Activated CD8-positive, alpha-beta T cell treated with anti-CD3 and anti-CD28 coated beads, Interleukin-2, amount 10 ng/mL, durations not matched to agents 7 days and 5 days (primary cell): ENCODE measurements around the gene RABGAP1. TPM values are rescaled to one million over a fixed set of nuclear protein-coding genes. Genes with fewer than 3 reads are reported as not detected.

Experiments
- ATAC-seq: fragments of 150-1000 bp; cut with Tn5 transposase; one replicate; pipeline ENCODE4 v1.10.0; 2021; ENCODE audit warnings: moderate library complexity
- CTCF ChIA-PET: fragments of 350-600 bp; sonication (Branson Sonifier 250); formaldehyde crosslinking; loops from one replicate; lab custom pipeline; 2021; ENCODE audit warnings: antibody characterized with exemption; lab: Charles Lee
- POLR2A ChIA-PET: fragments of 350-600 bp; sonication (Branson Sonifier 250); formaldehyde crosslinking; loops from one replicate; lab custom pipeline; 2021; ENCODE audit warnings: antibody characterized with exemption; lab: Charles Lee
- DNase-seq: peaks from one replicate; pipeline ENCODE4 v3.0.0-alpha.2; 2020
- H3K27ac Mint-ChIP-seq: one replicate; pipeline ENCODE4 v1.8.0; 2021; ENCODE audit warnings: mild to moderate bottlenecking, mixed read lengths
- H3K27me3 Mint-ChIP-seq: one replicate; pipeline ENCODE4 v1.8.0; 2021; ENCODE audit warnings: low read depth, mixed read lengths
- H3K36me3 Mint-ChIP-seq: one replicate; pipeline ENCODE4 v1.8.0; 2021; ENCODE audit warnings: low read depth, mixed read lengths
- H3K4me1 Mint-ChIP-seq: one replicate; pipeline ENCODE4 v1.8.0; 2021; ENCODE audit warnings: low read depth, mixed read lengths
- H3K4me3 Mint-ChIP-seq: one replicate; pipeline ENCODE4 v1.8.0; 2021; ENCODE audit warnings: mild to moderate bottlenecking, mixed read lengths
- H3K9me3 Mint-ChIP-seq: one replicate; pipeline ENCODE4 v1.8.0; 2022; ENCODE audit warnings: mixed read lengths; ENCODE audit not compliant: insufficient read depth
- total RNA-seq, 2 experiments: library from RNA; stranded (reverse); gene quantifications; one replicate each; pipeline ENCODE4 v1.2.3, GENCODE V29; 2021

The RABGAP1 gene
- total RNA-seq, 2 experiments from 2014 or later = 27.8 to 28.0 TPM

DNA sequence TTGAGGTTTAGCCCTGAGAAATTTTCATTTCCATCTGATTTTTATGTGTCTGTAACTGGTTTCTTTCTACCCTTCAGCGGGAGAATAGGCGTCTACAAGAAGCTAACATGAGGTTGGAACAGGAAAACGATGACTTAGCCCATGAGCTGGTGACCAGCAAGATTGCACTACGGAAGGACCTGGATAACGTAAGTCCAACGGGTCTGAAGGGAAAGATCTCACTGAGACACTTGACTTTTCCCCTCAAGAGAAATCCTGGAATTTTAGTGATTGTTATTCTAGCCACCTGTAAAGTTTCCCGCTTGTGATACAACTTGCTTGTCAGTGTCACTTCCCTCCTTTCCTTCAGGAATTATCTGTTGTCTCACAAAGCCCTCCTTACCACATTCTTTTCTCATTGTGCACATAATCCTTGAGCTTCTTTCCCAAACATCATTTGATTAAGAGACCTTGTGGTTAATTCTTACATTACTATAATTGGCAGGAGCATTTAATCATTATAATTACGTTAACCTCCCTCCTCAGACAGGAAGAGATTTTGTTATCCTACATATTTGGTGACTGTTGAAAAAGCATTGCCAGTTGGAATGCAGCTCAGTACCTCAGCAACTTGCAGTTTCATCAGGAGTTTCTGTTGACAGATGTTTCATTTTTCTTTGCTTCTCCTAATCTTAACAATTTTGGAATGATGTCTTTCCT is 149.5 kb downstream of the RABGAP1 start:
- Mint-ChIP-seq H3K4me3 (no peak overlapping the region), H3K4me1 (no peaks in the 10 kb centered on the region), H3K36me3 (peaks cover 15% of the 10 kb centered on the region), H3K9me3 (no peaks in the 10 kb centered on the region), H3K27ac (no peak overlapping the region), H3K27me3 (no peaks in the 10 kb centered on the region)
- POLR2A ChIA-PET = no interaction called here
- no peak for DNase-seq
- CTCF ChIA-PET = interaction anchor here (0.9 to 3.3 kb wide), 7 partner anchors 8 to 264 kb away, joined by 3 to 14 read pairs (median 4); no protein-coding TSS in a partner anchor
- ATAC-seq = no peak

DNA sequence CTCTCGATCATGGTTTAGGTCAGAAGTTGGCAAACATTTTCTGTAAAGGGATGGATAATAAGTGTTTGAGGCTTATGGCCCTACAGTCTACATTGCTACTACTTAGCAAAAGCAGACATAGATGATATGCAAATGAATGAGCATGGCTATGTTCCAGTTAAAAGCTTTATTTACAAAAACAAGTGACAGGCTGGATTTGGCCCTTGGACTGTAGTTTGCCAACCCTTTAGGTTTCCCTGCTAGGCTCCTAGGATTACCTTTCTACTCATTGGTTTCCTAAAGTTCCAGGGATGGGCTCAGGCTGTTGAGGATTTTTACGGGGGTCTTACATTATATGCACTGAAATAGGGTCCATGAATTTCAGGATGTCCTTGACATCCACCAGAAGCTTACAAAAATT is 150.1 kb downstream of the RABGAP1 start:
- Mint-ChIP-seq H3K4me3 (no peak overlapping the region), H3K27ac (no peak overlapping the region), H3K27me3 (no peaks in the 10 kb centered on the region), H3K4me1 (no peaks in the 10 kb centered on the region), H3K9me3 (no peaks in the 10 kb centered on the region), H3K36me3 (peaks cover 15% of the 10 kb centered on the region)
- POLR2A ChIA-PET = no interaction called here
- CTCF ChIA-PET = interaction anchor here (1.0 to 3.3 kb wide), 4 partner anchors 9 to 263 kb away, joined by 4 to 14 read pairs (median 9); no protein-coding TSS in a partner anchor
- DNase-seq = no peak
- no peak for ATAC-seq

DNA sequence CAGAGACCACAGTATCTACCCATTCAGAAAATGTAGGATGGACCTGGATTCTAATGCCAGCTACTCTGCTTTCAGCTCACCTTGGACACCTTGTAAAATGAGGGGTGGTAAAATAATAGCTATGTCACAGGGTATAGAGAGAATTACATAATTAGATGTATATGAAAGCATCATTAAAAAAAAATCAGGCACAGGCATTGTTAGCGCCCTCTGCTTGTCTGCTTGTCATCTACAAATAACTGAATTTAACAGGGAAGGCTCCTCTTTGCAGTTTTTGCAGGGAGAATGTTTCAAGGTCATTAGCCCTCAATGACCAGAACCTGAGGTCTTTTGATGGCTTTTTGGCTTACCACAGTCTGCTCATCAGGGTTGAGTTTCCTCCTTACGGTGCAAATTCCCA is 150.6 kb downstream of the RABGAP1 start:
- POLR2A ChIA-PET = no interaction called here
- H3K36me3 Mint-ChIP-seq = peaks cover 15% of the 10 kb centered on the region
- no peak for ATAC-seq
- DNase-seq = no peak
- no peak overlapping the region for H3K27ac Mint-ChIP-seq
- CTCF ChIA-PET = interaction anchor here (1.0 to 3.3 kb wide), 6 partner anchors 9 to 263 kb away, joined by 3 to 14 read pairs (median 4); no protein-coding TSS in a partner anchor
- no peaks in the 10 kb centered on the region for H3K4me1 Mint-ChIP-seq
- no peaks in the 10 kb centered on the region for H3K9me3 Mint-ChIP-seq
- no peaks in the 10 kb centered on the region for H3K27me3 Mint-ChIP-seq
- H3K4me3 Mint-ChIP-seq = no peak overlapping the region

DNA sequence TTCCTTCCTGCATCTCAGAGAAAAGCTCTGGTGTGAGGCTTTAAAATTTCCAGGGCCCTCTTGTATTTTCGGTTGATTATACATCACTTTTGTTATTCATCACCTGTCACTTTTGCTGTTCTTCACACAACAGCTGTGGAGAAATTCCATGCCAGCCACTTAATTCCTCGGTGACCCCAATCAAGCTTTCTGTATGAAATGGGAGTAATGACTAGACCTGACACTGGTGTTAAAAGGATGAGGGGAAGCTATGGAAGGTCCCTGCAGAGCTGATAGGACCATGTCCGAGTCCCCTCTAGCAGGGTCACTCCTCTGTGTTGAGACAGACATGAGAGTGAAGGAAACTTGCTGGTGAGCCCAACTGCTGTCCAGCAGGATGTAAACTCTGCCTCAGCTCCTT is 152.3 kb downstream of the RABGAP1 start:
- H3K9me3 Mint-ChIP-seq = no peaks in the 10 kb centered on the region
- H3K4me1 Mint-ChIP-seq = no peaks in the 10 kb centered on the region
- no peaks in the 10 kb centered on the region for H3K27me3 Mint-ChIP-seq
- DNase-seq (no peak), ATAC-seq (no peak)
- no peak overlapping the region for H3K27ac Mint-ChIP-seq
- H3K36me3 Mint-ChIP-seq = peaks cover 15% of the 10 kb centered on the region
- POLR2A ChIA-PET = no interaction called here
- H3K4me3 Mint-ChIP-seq = no peak overlapping the region
- CTCF ChIA-PET = interaction anchor here (1.2 to 3.3 kb wide), 6 partner anchors 9 to 261 kb away, joined by 3 to 14 read pairs (median 6); no protein-coding TSS in a partner anchor

DNA sequence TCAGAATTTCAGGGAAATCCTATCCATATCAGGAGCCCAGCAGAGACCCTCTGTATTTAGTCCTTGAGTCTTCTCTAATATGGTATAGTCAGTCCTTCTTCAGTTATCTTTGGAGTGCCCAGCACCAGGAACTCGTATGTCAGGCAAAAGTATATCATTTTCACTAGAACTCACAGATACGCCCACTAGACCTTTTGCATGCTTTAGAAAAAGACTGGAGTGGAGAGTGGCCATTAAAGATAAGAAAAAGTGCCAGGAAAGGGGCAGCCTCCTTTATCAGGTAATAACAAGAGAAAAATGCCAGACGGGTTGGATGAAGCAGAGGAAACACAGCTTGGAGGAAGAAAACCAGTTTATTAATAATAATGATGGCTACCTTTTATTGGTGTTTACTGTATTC is 156.2 kb downstream of the RABGAP1 start:
- DNase-seq (no peak), ATAC-seq (no peak)
- Mint-ChIP-seq H3K4me1 (no peaks in the 10 kb centered on the region), H3K36me3 (peaks cover 29% of the 10 kb centered on the region), H3K27me3 (no peaks in the 10 kb centered on the region), H3K27ac (no peak overlapping the region), H3K9me3 (no peaks in the 10 kb centered on the region), H3K4me3 (no peak overlapping the region)
- ChIA-PET CTCF (interaction anchor here (2.2 kb wide), 1 partner anchor 253 kb away, joined by 7 read pairs; no protein-coding TSS in a partner anchor), POLR2A (no interaction called here)

GRCh38 chr9:123097430-123098095 is 156.7 kb downstream of the RABGAP1 start:
- ATAC-seq (no peak), DNase-seq (no peak)
- no peaks in the 10 kb centered on the region for H3K27me3 Mint-ChIP-seq
- no peak overlapping the region for H3K4me3 Mint-ChIP-seq
- no peaks in the 10 kb centered on the region for H3K4me1 Mint-ChIP-seq
- ChIA-PET POLR2A (no interaction called here), CTCF (interaction anchor here (2.2 kb wide), 1 partner anchor 252 kb away, joined by 7 read pairs; no protein-coding TSS in a partner anchor)
- H3K27ac Mint-ChIP-seq = no peak overlapping the region
- H3K9me3 Mint-ChIP-seq = no peaks in the 10 kb centered on the region
- peaks cover 27% of the 10 kb centered on the region for H3K36me3 Mint-ChIP-seq

DNA sequence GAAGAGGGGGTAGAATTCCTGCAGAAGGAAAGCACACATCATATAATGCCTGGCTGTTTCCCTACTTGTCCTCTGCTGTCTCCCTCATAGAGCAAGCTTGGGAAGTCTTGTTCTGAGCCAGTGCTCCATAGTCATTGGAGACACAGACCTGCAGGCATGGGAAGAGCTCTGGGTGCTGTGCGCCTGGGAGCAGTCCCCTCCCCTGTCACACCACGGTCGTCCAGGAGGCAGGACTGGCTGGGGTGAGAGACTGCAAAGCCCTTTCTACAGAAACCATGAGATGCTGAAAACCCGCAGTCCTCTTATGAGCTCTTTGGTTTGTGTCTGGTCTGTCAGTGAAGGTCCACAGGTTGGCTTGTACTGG is 157.3 kb downstream of the RABGAP1 start:
- H3K9me3 Mint-ChIP-seq = no peaks in the 10 kb centered on the region
- no peaks in the 10 kb centered on the region for H3K27me3 Mint-ChIP-seq
- ChIA-PET CTCF (interaction anchor here (1.1 to 2.2 kb wide), 2 partner anchors 252 to 257 kb away, joined by 3 to 7 read pairs; no protein-coding TSS in a partner anchor), POLR2A (no interaction called here)
- H3K4me1 Mint-ChIP-seq = no peaks in the 10 kb centered on the region
- DNase-seq = no peak
- no peak overlapping the region for H3K27ac Mint-ChIP-seq
- ATAC-seq = no peak
- peaks cover 27% of the 10 kb centered on the region for H3K36me3 Mint-ChIP-seq
- no peak overlapping the region for H3K4me3 Mint-ChIP-seq

- CTCF ChIA-PET = interaction anchor here (0.6 to 2.2 kb wide), 3 partner anchors 19 to 256 kb away, joined by 3 to 7 read pairs (median 3); no protein-coding TSS in a partner anchor
- ATAC-seq = no peak
- no peaks in the 10 kb centered on the region for H3K9me3 Mint-ChIP-seq
- peaks cover 24% of the 10 kb centered on the region for H3K36me3 Mint-ChIP-seq
- no peak for DNase-seq
- H3K4me1 Mint-ChIP-seq = no peaks in the 10 kb centered on the region
- H3K27ac Mint-ChIP-seq = no peak overlapping the region
- POLR2A ChIA-PET = no interaction called here
- H3K4me3 Mint-ChIP-seq = no peak overlapping the region
- H3K27me3 Mint-ChIP-seq = no peaks in the 10 kb centered on the region
Observed at GRCh38 chr9:123099042-123099441, 158.2 kb downstream of the RABGAP1 start.

GRCh38 chr9:123099548-123099947 is 158.7 kb downstream of the RABGAP1 start:
- peak overlapping the region; percentile 22 for H3K27ac Mint-ChIP-seq

DNA sequence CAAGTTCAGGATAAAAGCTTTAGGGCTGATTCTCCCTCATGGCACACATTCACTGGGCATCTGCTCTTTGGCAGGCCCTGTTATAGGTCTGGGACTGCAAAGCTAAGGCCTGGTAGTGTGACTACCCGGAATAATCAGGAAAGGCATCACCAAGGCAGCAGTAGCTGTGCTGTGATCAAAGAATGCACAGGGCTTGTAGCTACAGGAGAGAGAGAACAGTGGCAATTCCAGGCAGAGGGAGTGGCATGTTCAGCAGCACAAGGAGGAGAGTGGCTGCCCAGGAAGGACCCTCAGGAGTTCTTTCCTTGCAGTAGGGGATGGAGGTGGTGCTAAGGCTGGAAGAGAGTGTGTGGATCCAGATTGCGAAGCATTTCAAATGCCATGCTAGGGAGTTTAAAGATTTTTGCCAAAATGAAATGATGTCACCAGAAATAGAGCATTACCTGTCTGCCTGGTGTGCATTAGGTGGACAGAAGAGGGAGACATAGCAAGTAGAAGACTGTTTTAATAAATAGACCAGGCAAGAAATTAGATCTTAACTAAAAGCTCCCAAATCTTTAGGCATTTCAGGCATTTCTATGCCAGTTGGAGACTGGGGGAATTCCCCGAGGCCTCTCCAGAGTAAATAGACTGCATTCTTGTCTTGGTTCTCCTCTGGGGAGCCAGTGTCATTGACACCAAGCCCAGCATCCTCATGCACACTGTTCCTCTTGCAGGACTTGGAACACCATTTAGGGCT is 161.7 kb downstream of the RABGAP1 start:
- Mint-ChIP-seq H3K9me3 (no peaks in the 10 kb centered on the region), H3K36me3 (peaks cover 21% of the 10 kb centered on the region), H3K27me3 (no peaks in the 10 kb centered on the region), H3K4me1 (no peaks in the 10 kb centered on the region), H3K4me3 (no peak overlapping the region), H3K27ac (no peak overlapping the region)
- CTCF ChIA-PET = interaction anchor here (0.8 to 5.7 kb wide), 13 partner anchors 10 to 283 kb away, joined by 3 to 38 read pairs (median 4); no protein-coding TSS in a partner anchor
- POLR2A ChIA-PET = no interaction called here
- no peak for ATAC-seq
- no peak for DNase-seq

More at GRCh38 chr9:123099548-123099947, 158.7 kb downstream of the RABGAP1 start:
- ATAC-seq (no peak), DNase-seq (no peak)
- CTCF ChIA-PET = no interaction called here
- Mint-ChIP-seq H3K36me3 (peaks cover 21% of the 10 kb centered on the region), H3K4me3 (no peak overlapping the region), H3K4me1 (no peaks in the 10 kb centered on the region), H3K27me3 (no peaks in the 10 kb centered on the region), H3K9me3 (no peaks in the 10 kb centered on the region)
- POLR2A ChIA-PET = no interaction called here

GRCh38 chr9:123104807-123105206 is 164.0 kb downstream of the RABGAP1 start:
- no peak overlapping the region for H3K4me3 Mint-ChIP-seq
- H3K9me3 Mint-ChIP-seq = no peaks in the 10 kb centered on the region
- no peak overlapping the region for H3K27ac Mint-ChIP-seq
- ChIA-PET POLR2A (no interaction called here), CTCF (interaction anchor here (5.7 kb wide), 1 partner anchor 245 kb away, joined by 38 read pairs; no protein-coding TSS in a partner anchor)
- ATAC-seq (no peak), DNase-seq (no peak)
- H3K27me3 Mint-ChIP-seq = no peaks in the 10 kb centered on the region
- H3K4me1 Mint-ChIP-seq = no peaks in the 10 kb centered on the region
- H3K36me3 Mint-ChIP-seq = peaks cover 10% of the 10 kb centered on the region
